Coronary artery (tissue), 2 donors: ENCODE data around the gene GALP.

Experiments
- DNase-seq: peaks from one replicate; pipeline ENCODE4 v3.0.0-alpha.2; 2017; ENCODE audit warnings: low spot score
- H3K27ac ChIP-seq, 2 donors: fragments of 200-600 bp; sonication (generic); one replicate each; pipeline ENCODE4 v1.5.1; 2016 to 2019
- H3K4me3 ChIP-seq: fragments of 200-600 bp; sonication (generic); 2 replicates; pipeline ENCODE4 v1.5.1; 2016; ENCODE audit warnings: mild to moderate bottlenecking, moderate library complexity
- TF ChIP-seq, protein P1 (sequence below): fragments of 200-600 bp; sonication (generic); IDR thresholded peaks from one replicate; pipeline ENCODE4 v1.5.1; 2019; ENCODE audit warnings: antibody characterized with exemption

The GALP gene

DNA sequence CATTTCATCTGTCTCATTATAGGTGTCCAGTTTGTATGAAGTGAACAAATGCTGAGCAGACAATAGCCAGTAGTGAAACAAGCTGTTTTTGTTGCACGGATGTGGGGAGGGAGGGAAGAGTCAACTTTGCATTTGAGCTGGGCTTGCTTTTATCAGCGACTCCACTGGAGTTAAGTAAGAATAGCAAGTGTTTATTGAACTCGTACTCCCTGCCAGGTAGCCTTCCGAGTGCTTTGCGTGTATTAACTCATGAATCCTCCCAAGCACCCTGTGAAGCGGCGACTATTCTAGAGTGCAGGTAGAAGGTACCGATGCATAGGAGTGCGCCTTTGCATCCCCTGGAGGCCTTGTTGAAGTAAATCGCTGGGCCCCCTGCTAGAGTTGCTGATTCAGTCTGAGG lies 39.4 kb upstream of the GALP start:
- TF ChIP-seq, protein P1, sequence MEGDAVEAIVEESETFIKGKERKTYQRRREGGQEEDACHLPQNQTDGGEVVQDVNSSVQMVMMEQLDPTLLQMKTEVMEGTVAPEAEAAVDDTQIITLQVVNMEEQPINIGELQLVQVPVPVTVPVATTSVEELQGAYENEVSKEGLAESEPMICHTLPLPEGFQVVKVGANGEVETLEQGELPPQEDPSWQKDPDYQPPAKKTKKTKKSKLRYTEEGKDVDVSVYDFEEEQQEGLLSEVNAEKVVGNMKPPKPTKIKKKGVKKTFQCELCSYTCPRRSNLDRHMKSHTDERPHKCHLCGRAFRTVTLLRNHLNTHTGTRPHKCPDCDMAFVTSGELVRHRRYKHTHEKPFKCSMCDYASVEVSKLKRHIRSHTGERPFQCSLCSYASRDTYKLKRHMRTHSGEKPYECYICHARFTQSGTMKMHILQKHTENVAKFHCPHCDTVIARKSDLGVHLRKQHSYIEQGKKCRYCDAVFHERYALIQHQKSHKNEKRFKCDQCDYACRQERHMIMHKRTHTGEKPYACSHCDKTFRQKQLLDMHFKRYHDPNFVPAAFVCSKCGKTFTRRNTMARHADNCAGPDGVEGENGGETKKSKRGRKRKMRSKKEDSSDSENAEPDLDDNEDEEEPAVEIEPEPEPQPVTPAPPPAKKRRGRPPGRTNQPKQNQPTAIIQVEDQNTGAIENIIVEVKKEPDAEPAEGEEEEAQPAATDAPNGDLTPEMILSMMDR, result no peak
- H3K4me3 ChIP-seq, result no peak overlapping the region
- no peak overlapping the region for H3K27ac ChIP-seq
- DNase-seq, result no peak

DNA sequence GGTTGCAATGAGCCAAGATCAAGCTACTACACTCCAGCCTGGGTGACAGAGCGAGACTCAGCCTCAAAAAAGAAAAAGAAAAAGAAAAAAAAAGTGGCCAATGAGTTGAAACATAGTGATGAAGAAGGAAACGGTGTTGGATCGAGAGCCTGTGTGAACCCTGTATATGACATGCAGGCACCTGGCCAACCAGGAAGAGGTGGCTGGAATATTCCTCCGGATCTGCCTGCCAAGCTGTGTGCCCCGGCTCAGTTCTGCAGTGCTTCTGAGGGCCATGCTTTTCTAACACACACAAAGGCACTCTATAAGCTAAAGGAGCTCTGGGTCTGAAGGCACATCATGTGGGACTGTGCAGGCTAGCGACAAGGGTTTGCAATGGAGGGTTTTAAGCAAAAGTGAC lies 38.4 kb upstream of the GALP start:
- Histone ChIP-seq H3K27ac (no peak overlapping the region), H3K4me3 (no peak overlapping the region)
- DNase-seq, result no peak
- TF ChIP-seq, protein P1, result no peak

DNA sequence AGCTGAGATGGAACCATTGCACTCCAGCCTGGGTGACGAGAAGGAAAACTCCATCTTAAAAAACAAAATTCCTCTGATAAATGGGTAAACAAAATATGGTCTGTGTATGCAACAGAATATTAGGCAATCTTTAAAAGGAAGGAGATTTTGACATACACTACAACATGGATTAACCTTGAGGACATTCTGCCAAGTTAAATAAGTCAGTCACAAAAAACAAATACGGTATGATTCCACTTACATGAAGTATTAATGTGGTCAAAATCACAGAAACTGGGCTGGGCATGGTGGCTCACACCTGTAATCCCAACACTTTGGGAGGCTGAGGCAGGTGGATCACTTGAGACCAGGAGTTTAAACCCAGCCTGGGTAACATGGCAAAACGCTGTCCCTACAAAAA lies 37.7 kb upstream of the GALP start:
- no peak for DNase-seq
- Histone ChIP-seq H3K4me3 (no peak overlapping the region), H3K27ac (no peak overlapping the region)
- TF ChIP-seq, protein P1, result no peak

DNA sequence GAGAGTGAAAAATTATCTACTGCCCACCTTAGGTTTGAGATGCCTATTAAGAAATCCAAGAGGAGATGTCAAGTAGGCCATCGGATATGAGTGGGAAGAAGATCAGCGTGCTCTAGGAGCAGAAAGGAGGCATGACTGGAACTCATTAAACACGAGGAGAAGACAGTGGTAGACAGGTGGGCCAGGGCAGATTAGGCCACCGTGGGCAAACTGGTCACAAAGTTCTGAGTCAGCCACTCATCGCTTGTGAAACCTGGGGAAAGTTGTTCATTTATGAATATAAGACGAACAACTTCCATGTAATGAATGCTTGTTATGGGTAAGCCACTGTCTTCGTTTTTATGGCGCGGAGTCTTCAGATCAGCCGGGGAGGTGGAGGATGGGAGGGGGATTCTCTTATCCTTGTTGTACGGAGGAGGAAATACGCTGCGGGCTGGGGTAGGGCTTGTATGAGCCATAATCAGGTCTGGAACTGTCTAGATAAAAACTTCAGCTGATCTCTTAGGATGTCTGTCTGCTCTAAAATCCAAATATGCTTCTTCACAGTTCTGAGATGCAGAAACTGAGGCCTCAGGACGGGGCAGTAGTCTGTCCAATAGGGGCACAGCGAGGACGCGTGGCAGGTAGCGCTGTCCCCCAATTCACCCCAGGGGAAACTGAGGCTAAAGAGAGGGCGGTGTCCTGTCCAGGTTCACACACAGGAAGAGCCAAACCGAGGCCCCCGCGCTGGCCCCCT lies 35.8 kb upstream of the GALP start:
- TF ChIP-seq, protein P1, result no peak
- no peak for DNase-seq
- Histone ChIP-seq H3K27ac (peak overlapping the region; percentile 70 to 96), H3K4me3 (peak overlapping the region; percentile 76)

DNA sequence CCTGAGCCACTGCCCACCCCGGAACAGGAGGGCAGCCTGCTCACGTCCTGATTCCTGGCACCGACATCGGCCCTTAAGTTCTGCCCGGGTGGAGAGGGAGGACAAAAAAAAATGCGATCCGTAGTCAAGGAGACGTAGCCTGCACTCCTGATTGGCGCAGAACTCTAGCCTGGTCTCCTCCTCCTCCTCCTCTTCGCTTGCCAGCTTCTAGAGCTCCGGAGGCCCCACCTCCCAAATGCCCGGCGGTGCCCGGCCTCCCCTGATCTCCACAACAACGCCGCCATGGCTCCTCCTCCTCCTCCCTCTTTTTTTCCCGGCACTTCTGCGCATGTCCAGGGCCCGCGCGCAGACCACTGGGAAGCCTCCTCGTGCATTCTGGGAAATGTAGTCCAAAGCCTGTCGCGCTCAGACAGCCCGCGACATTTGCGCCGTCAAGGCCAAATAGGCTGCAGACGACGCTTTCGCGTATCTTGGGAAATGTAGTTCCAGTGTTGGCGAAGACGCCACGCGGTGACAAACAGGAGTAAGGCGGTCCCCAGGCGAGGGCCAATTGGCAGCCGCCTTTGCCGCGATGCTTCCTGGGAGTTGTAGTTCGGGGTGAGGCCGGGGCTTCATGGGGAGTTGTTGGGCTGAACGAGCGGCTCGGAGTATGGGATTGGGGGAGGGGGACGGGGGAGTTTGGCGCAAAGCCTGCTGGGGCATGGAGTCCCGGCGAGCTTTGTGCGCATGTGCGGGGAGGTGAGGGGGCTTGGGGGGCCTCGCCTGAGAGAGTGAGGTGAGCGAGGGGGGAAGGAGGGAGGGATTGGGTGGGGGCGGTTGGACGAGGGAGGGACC lies 35.0 kb upstream of the GALP start, which contains the start of gene ZNF444:
ZNF444 (plus strand) TSS at position 705 of the 834 bp plus-strand sequence. CDS start 5,625 bp downstream, outside the sequence.
- peak within 1 kb of the TSS; percentile 70 to 96 for H3K27ac ChIP-seq
- H3K4me3 ChIP-seq, result peak within 1 kb of the TSS; percentile 76
- peak; percentile 100 for DNase-seq
- TF ChIP-seq, protein P1, result no peak

DNA sequence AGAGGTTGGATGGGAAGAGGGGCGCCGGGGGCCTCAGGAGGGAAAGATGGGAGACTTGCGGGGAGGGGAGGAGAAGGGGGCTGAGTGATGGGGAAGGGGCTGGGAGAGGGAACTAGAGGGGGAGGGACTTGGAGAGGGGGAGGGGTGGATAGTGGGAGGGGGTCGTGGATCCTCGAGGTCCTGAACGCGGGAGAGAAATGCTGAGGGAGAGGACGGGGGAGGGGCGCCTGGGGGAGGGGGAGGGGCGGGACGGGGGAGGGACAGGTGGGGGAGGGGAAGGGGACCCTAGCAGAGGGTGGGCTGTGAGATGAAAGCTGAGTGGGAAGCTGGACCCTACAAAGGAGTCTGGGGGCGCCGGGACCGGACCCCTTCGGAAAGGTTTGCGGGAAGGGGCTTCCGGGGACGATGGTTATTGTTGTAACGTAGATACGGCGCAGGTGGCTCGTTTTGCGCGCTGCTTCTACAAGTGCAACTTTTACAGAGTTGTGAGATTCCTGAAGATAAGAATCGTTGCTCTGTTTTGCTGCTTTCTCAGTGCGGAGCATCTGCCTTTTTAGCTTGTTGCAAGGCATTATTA lies 34.3 kb upstream of the GALP start:
- TF ChIP-seq, protein P1, result no peak
- DNase-seq, result no peak
- peak overlapping the region; percentile 58 to 96 for H3K27ac ChIP-seq
- peak overlapping the region; percentile 76 for H3K4me3 ChIP-seq
